ENCODE data around the gene WWOX.

DNA sequence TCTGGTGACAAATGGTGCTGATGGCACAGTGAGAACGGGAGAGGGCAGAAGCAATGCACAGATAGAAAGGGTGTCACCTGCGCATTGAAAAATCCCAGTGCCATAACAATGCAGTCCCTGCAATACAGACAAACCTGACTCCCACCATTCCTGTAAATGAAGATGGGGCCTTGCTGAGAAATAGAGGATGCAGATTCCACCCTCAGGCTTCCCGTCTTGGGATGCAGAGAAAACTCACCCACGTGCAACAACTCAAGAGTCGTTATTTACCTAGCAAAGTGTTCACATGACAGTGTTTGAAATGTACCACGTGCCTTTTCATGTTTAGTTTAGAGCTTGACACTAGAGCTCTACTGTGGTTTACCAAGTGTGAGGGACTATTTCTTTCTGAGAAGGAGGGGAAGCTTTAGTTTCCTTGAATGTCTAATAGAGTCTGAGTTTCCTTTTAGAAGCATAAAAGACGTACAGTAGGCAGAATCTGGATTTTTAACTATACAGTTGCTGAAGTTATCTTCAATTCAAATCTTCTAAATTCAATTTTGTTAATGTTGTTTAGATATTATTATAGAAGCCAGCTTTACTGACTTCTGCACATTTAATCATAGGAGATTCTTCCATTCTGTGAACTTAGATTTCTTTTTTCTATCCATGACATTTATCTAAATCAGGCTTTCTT, 35.6 kb downstream of the WWOX start:
- TF ChIP-seq, protein P1, sequence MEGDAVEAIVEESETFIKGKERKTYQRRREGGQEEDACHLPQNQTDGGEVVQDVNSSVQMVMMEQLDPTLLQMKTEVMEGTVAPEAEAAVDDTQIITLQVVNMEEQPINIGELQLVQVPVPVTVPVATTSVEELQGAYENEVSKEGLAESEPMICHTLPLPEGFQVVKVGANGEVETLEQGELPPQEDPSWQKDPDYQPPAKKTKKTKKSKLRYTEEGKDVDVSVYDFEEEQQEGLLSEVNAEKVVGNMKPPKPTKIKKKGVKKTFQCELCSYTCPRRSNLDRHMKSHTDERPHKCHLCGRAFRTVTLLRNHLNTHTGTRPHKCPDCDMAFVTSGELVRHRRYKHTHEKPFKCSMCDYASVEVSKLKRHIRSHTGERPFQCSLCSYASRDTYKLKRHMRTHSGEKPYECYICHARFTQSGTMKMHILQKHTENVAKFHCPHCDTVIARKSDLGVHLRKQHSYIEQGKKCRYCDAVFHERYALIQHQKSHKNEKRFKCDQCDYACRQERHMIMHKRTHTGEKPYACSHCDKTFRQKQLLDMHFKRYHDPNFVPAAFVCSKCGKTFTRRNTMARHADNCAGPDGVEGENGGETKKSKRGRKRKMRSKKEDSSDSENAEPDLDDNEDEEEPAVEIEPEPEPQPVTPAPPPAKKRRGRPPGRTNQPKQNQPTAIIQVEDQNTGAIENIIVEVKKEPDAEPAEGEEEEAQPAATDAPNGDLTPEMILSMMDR (IDR thresholded peaks at IDR 0.05; ENCODE audit: control extremely low read depth in 1 of 3, insufficient read depth in 1 of 3, low read depth in 1 of 3, low read length in 3 of 3), result no peak
- TF ChIP-seq TAF7 (optimal IDR thresholded peaks at IDR 0.05; ENCODE audit: borderline replicate concordance, low read depth, low read length) (no peak), BRCA1 (IDR thresholded peaks at IDR 0.05; ENCODE audit: low read depth, low read length) (no peak), POLR2A (IDR thresholded peaks at IDR 0.05; ENCODE audit: control extremely low read depth in 1 of 2, low read depth in 2 of 2, low read length in 2 of 2) (no peak), CREB1 (IDR thresholded peaks at IDR 0.05) (no peak), CHD1 (IDR thresholded peaks at IDR 0.05; ENCODE audit: low read depth, low read length) (no peak)

Data from H1 (cell line).